ENCODE measurements around the gene GFRA1. TPM values are rescaled to one million over a fixed set of nuclear protein-coding genes. Genes with fewer than 3 reads are reported as not detected.

Gene GFRA1
- total and polyA plus RNA-seq, 2 of the 8 experiments (the other 6 are each of a cell fraction or from before 2014, with no cell fraction given): 1.1 to 2.0 TPM

- no peak overlapping the region for H4K5ac ChIP-seq (ENCODE audit: insufficient read length, low read depth, low read length)
- FAIRE-seq (no peak), DNase-seq (ENCODE audit: low read depth in 1 of 2, low spot score in 2 of 2) (no peak)
- H3K23me2 ChIP-seq (ENCODE audit: low read depth, low read length): no peaks in the 10 kb centered on the region
- TF ChIP-seq HDAC2 (IDR thresholded peaks at IDR 0.05; ENCODE audit: borderline replicate concordance in 1 of 2, low read depth in 2 of 2, low read length in 2 of 2): no peak
- TF ChIP-seq RAD21 (IDR thresholded peaks at IDR 0.05 in 1 of 2, conservative IDR thresholded peaks at IDR 0.05 in 1 of 2; ENCODE audit: low read depth in 2 of 2, low read length in 2 of 2): no peak
- H3K9me3 ChIP-seq (ENCODE audit: insufficient read depth in 2 of 2, low read depth in 1 of 2, low read length in 1 of 2): no peaks in the 10 kb centered on the region; a peak in 2 of 4 replicates
- no peaks in the 10 kb centered on the region for H3K79me2 ChIP-seq (ENCODE audit: control insufficient read depth in 1 of 2, insufficient read depth in 2 of 2, low read length in 2 of 2)
- H3K14ac ChIP-seq (ENCODE audit: insufficient read length): no peak overlapping the region
- H2AK5ac ChIP-seq (ENCODE audit: low read depth, low read length): no peak overlapping the region
- H4K8ac ChIP-seq (ENCODE audit: extremely low read depth, insufficient read depth, low read length): no peak overlapping the region
- H2BK15ac ChIP-seq (ENCODE audit: low read length): no peak overlapping the region
- no peak overlapping the region for H2AFZ ChIP-seq (ENCODE audit: low read length)
- no peak overlapping the region for H3K9ac ChIP-seq (replicated peaks in 1 of 4; ENCODE audit: extremely low read depth in 1 of 4, low read depth in 3 of 4, low read length in 3 of 4)
- no peak overlapping the region for H2BK12ac ChIP-seq (ENCODE audit: low read depth, low read length)
- H3K27ac ChIP-seq (ENCODE audit: low read depth, low read length): no peak overlapping the region
- ChIA-PET POLR2A (ENCODE audit: partially characterized antibody) (no interaction called here), CTCF (ENCODE audit: partially characterized antibody) (interaction anchor here (0.8 to 1.8 kb wide), 3 partner anchors 22 to 113 kb away, joined by 3 to 4 read pairs (median 3); no protein-coding TSS in a partner anchor)
- no peak overlapping the region for H3K4ac ChIP-seq (replicated peaks; ENCODE audit: insufficient read length, low read depth, low read length)
- H2BK20ac ChIP-seq (ENCODE audit: low read length): no peak overlapping the region
- no peaks in the 10 kb centered on the region for H4K20me1 ChIP-seq (replicated peaks in 1 of 2; ENCODE audit: control insufficient read depth in 1 of 2, insufficient read depth in 2 of 2, low read length in 2 of 2)
- H3K18ac ChIP-seq (ENCODE audit: extremely low read depth, low read length): no peak overlapping the region
- H3K4me1 ChIP-seq (replicated peaks in 1 of 4; ENCODE audit: control insufficient read depth in 3 of 4, insufficient read depth in 4 of 4, low read length in 3 of 4): no peaks in the 10 kb centered on the region
- no peak overlapping the region for H3K23ac ChIP-seq (ENCODE audit: insufficient read length)
- H3K79me1 ChIP-seq (ENCODE audit: low read depth, low read length): no peaks in the 10 kb centered on the region
- no peak overlapping the region for H3K4me2 ChIP-seq (ENCODE audit: insufficient read depth in 1 of 2, low read depth in 2 of 2, low read length in 2 of 2)
- no peak overlapping the region for H3K56ac ChIP-seq (replicated peaks; ENCODE audit: insufficient read length, low read depth, low read length)
- H3K4me3 ChIP-seq (ENCODE audit: extremely low read depth in 1 of 4, insufficient read depth in 2 of 4, low read depth in 3 of 4, low read length in 4 of 4): no peak overlapping the region
- H2BK120ac ChIP-seq (replicated peaks; ENCODE audit: low read depth, low read length): no peak overlapping the region
- no peak overlapping the region for H4K91ac ChIP-seq (replicated peaks; ENCODE audit: insufficient read length, low read length)
- H3K27me3 ChIP-seq (replicated peaks in 1 of 4; ENCODE audit: control insufficient read depth in 3 of 4, extremely low read depth in 1 of 4, insufficient read depth in 3 of 4, low read length in 3 of 4): no peaks in the 10 kb centered on the region
- WGBS, 2 experiments (ENCODE audit: extremely low coverage in 1 of 2, insufficient coverage in 1 of 2, insufficient read length in 1 of 2, insufficient replicate concordance in 2 of 2, low coverage in 1 of 2, low lambda C conversion rate in 2 of 2, missing lambda C conversion rate in 1 of 2): 78% methylated on average over 2 of the region's 2 CpGs; no CpG with 5 or more reads in 1 of the 2 experiments
- H3K36me3 ChIP-seq (ENCODE audit: control insufficient read depth in 2 of 4, insufficient read depth in 4 of 4, low read length in 3 of 4): no peaks in the 10 kb centered on the region
- no peak overlapping the region for H2BK5ac ChIP-seq (ENCODE audit: low read depth, low read length)
These were observed 255.6 kb downstream of the GFRA1 start for GRCh38 chr10:116017405-116017804.
